IMR-90 (cell line): Measurements from ENCODE around the gene DIPK1B. TPM values are rescaled to one million over a fixed set of nuclear protein-coding genes. Genes with fewer than 3 reads are reported as not detected.

Experiments
- ATAC-seq: fragments of 200-7000 bp; cut with Tn5 transposase; 2 replicates; pipeline ENCODE4 v1.9.1; 2020; ENCODE audit warnings: low read depth, mild to moderate bottlenecking, moderate library complexity
- BruUV-seq: library from RNA; stranded (reverse); fragments of 400-500 nt; replicated peaks from 2 replicates; lab custom pipeline; 2021; lab: Mats Ljungman, UMichigan
- CTCF ChIA-PET: fragments of 300-600 bp; formaldehyde crosslinking; extraction: SDS; loops from one replicate; lab custom pipeline; 2021; ENCODE audit warnings: antibody characterized with exemption; lab: Yijun Ruan, JAX
- POLR2A ChIA-PET: fragments of 300-600 bp; sonication (Branson Sonifier 250); formaldehyde crosslinking; loops from one replicate; lab custom pipeline; 2022; ENCODE audit warnings: antibody characterized with exemption; ENCODE audit not compliant: unreplicated experiment; lab: Charles Lee
- DNase-seq: peaks from one replicate; pipeline ENCODE4 v3.0.0; 2013
- H2AFZ ChIP-seq: replicated peaks from 2 replicates; pipeline ENCODE3; 2013; ENCODE audit warnings: low read length, mild to moderate bottlenecking; ENCODE audit not compliant: poor library complexity
- H2AK5ac ChIP-seq: 2 replicates; pipeline ENCODE4 v1.6.1; 2013; ENCODE audit warnings: low read depth, low read length, inconsistent platforms
- H2AK9ac ChIP-seq: replicated peaks from 2 replicates; pipeline ENCODE3; 2013; ENCODE audit warnings: mild to moderate bottlenecking, low read depth, low read length, moderate library complexity; ENCODE audit not compliant: poor library complexity
- H2BK120ac ChIP-seq: 2 replicates; pipeline ENCODE4 v1.6.1; 2013; ENCODE audit warnings: low read depth, low read length, inconsistent platforms
- H2BK15ac ChIP-seq: 3 replicates; pipeline ENCODE4 v1.6.1; 2013; ENCODE audit warnings: low read depth, low read length, inconsistent platforms
- H2BK20ac ChIP-seq: 2 replicates; pipeline ENCODE4 v1.6.1; 2013; ENCODE audit warnings: low read depth, mild to moderate bottlenecking, inconsistent platforms, low read length, moderate library complexity
- H2BK5ac ChIP-seq: 2 replicates; pipeline ENCODE4 v1.6.1; 2013; ENCODE audit warnings: mild to moderate bottlenecking, low read depth, low read length, inconsistent platforms; ENCODE audit not compliant: poor library complexity, severe bottlenecking
- H3K14ac ChIP-seq: replicated peaks from 2 replicates; pipeline ENCODE4 v1.6.1; 2013; ENCODE audit warnings: low read depth, low read length, inconsistent platforms
- H3K18ac ChIP-seq: 2 replicates; pipeline ENCODE4 v1.6.1; 2013; ENCODE audit warnings: low read depth, low read length, control low read depth
- H3K23ac ChIP-seq: 2 replicates; pipeline ENCODE4 v1.6.1; 2013; ENCODE audit warnings: low read depth, low read length, inconsistent platforms
- H3K27ac ChIP-seq: 2 replicates; pipeline ENCODE4 v1.5.1; 2013; ENCODE audit warnings: mild to moderate bottlenecking, control low read depth, low read length; ENCODE audit not compliant: insufficient read depth
- H3K27me3 ChIP-seq: 2 replicates; pipeline ENCODE4 v1.6.1; 2013; ENCODE audit warnings: low read length; ENCODE audit not compliant: control insufficient read depth, insufficient read depth
- H3K36me3 ChIP-seq: 2 replicates; pipeline ENCODE4 v1.6.1; 2013; ENCODE audit warnings: low read length, mixed read lengths; ENCODE audit not compliant: control insufficient read depth, insufficient read depth
- H3K4ac ChIP-seq: 2 replicates; pipeline ENCODE4 v1.6.1; 2013; ENCODE audit warnings: low read depth, low read length, inconsistent platforms
- H3K4me1 ChIP-seq: 2 replicates; pipeline ENCODE4 v1.6.1; 2013; ENCODE audit warnings: low read length, mixed read lengths; ENCODE audit not compliant: control insufficient read depth, insufficient read depth
- H3K4me2 ChIP-seq: 2 replicates; pipeline ENCODE4 v1.6.1; 2013; ENCODE audit warnings: low read depth, mild to moderate bottlenecking, control low read depth, low read length, moderate library complexity
- H3K4me3 ChIP-seq: 2 replicates; pipeline ENCODE4 v1.5.1; 2013; ENCODE audit warnings: low read depth, mild to moderate bottlenecking, control low read depth, low read length, moderate library complexity; ENCODE audit not compliant: insufficient read depth
- H3K56ac ChIP-seq: 2 replicates; pipeline ENCODE4 v1.6.1; 2013; ENCODE audit warnings: low read length, inconsistent platforms; ENCODE audit not compliant: insufficient read depth; ENCODE audit errors: extremely low read depth
- H3K79me1 ChIP-seq, 2 experiments: 2 replicates each; pipeline ENCODE4 v1.6.1; 2013; ENCODE audit warnings: low read length in 2 of 2, inconsistent platforms in 1 of 2, low read depth in 1 of 2
- H3K9ac ChIP-seq: 2 replicates; pipeline ENCODE4 v1.6.1; 2013; ENCODE audit warnings: low read depth, low read length, control low read depth
- H3K9me1 ChIP-seq: 2 replicates; pipeline ENCODE4 v1.6.1; 2013; ENCODE audit warnings: low read length, inconsistent platforms; ENCODE audit not compliant: insufficient read depth
- H3K9me3 ChIP-seq: 2 replicates; pipeline ENCODE4 v1.6.1; 2013; ENCODE audit warnings: low read length; ENCODE audit not compliant: control insufficient read depth, insufficient read depth
- H4K20me1 ChIP-seq: 2 replicates; pipeline ENCODE4 v1.6.1; 2013; ENCODE audit warnings: low read length, inconsistent platforms; ENCODE audit not compliant: insufficient read depth
- H4K5ac ChIP-seq: 2 replicates; pipeline ENCODE4 v1.6.1; 2013; ENCODE audit warnings: mild to moderate bottlenecking, low read depth, low read length, control low read depth
- H4K8ac ChIP-seq, 2 experiments: 2 replicates each; pipeline ENCODE4 v1.6.1; 2013; ENCODE audit warnings: low read depth in 2 of 2, low read length in 2 of 2, control low read depth in 1 of 2, inconsistent platforms in 1 of 2
- H4K91ac ChIP-seq: 2 replicates; pipeline ENCODE4 v1.6.1; 2013; ENCODE audit warnings: low read depth, low read length, inconsistent platforms; ENCODE audit not compliant: insufficient read depth
- BHLHE40 ChIP-seq: fragments of 150-350 bp; IDR thresholded peaks from 2 replicates; pipeline ENCODE4 v1.6.1; 2016; ENCODE audit warnings: mild to moderate bottlenecking, low read depth, low read length
- CHD1 ChIP-seq: IDR thresholded peaks from 2 replicates; pipeline ENCODE4 v1.6.1; 2012; ENCODE audit warnings: low read depth, low read length, improper control_type of control experiment
- MXI1 ChIP-seq: IDR thresholded peaks from 2 replicates; pipeline ENCODE4 v1.6.1; 2012; ENCODE audit warnings: low read depth, mild to moderate bottlenecking, low read length, moderate library complexity, borderline replicate concordance
- RAD21 ChIP-seq: IDR thresholded peaks from 2 replicates; pipeline ENCODE4 v1.6.1; 2012; ENCODE audit warnings: low read length, improper control_type of control experiment
- RFX5 ChIP-seq: IDR thresholded peaks from 2 replicates; pipeline ENCODE4 v1.8.0; 2012; ENCODE audit warnings: low read depth, mild to moderate bottlenecking, low read length, moderate library complexity
- SMC3 ChIP-seq: fragments of 150-350 bp; IDR thresholded peaks from 2 replicates; pipeline ENCODE4 v1.6.1; 2016; ENCODE audit warnings: low read depth, mild to moderate bottlenecking, antibody characterized with exemption, low read length, moderate library complexity
- WGBS, 2 experiments: methylation state at CpG; one replicate each; pipeline versions ENCODE4 v1.1.5 to v1.1.7; 2013; ENCODE audit warnings: missing lambda C conversion rate in 2 of 2; ENCODE audit not compliant: insufficient read length in 1 of 2; ENCODE audit errors: extremely low coverage in 2 of 2; 5-methylcytosine and 5-hydroxymethylcytosine counted together
- dilution Hi-C: fragments of 300-500 bp; cut with HindIII; formaldehyde crosslinking; loops from one replicate; pipeline ENCODE4 v1.14.3; 2018; ENCODE audit warnings: low sequenced_read_pairs; ENCODE audit not compliant: unreplicated experiment
- in situ Hi-C: fragments of 300-500 bp; cut with MboI; formaldehyde crosslinking; loops from 3 replicates; pipeline ENCODE4 v1.14.3; 2019; ENCODE audit warnings: low sequenced_read_pairs, inconsistent platforms, mixed read lengths
- intact Hi-C: fragments of 100-400 bp; cut with micrococcal nuclease; formaldehyde crosslinking; loops from 2 replicates; pipeline ENCODE4 v1.10.0; 2022
- polyA plus RNA-seq, 3 experiments: library from polyadenylated mRNA; depleted of rRNA; stranded (reverse); fragments of >200 nt; gene quantifications; 2 replicates each; pipeline ENCODE4 v1.2.3, GENCODE V29; 2012; ENCODE audit warnings: low replicate concordance in 1 of 3
- total RNA-seq: library from RNA; depleted of rRNA; stranded (reverse); fragments of >200 nt; gene quantifications from 2 replicates; pipeline ENCODE4 v1.2.3, GENCODE V29; 2012

DIPK1B gene
- total and polyA plus RNA-seq, 2 of the 4 experiments (the other 2 are of a cell fraction): 3.4 to 7.1 TPM

- TF ChIP-seq BHLHE40 (no peak), RAD21 (no peak), RFX5 (no peak), SMC3 (no peak), MXI1 (no peak), CHD1 (no peak)
These were observed 10.0 kb downstream of the DIPK1B start (continued) for GRCh38 chr9:136722093-136722968.

- no TSS peak for BruUV-seq
- in situ Hi-C loops: no loop called here
These were observed 10.6 kb downstream of the DIPK1B start for GRCh38 chr9:136722969-136723356.

More at GRCh38 chr9:136722969-136723356, 10.6 kb downstream of the DIPK1B start:
- H3K27me3 ChIP-seq: no peaks in the 10 kb centered on the region
- no peak overlapping the region for H3K9ac ChIP-seq
- no peak overlapping the region for H3K56ac ChIP-seq
- H2AK5ac ChIP-seq: no peak overlapping the region
- no peak overlapping the region for H4K8ac ChIP-seq
- H3K4ac ChIP-seq: no peak overlapping the region
- no peak overlapping the region for H4K91ac ChIP-seq
- 89% methylated on average over 18 of the region's 24 CpGs; no CpG with 5 or more reads in 1 of the 2 experiments for WGBS, 2 experiments
- no peak overlapping the region for H3K4me2 ChIP-seq
- no peak for DNase-seq
- H3K18ac ChIP-seq: no peak overlapping the region
- H2BK15ac ChIP-seq: no peak overlapping the region
- H4K20me1 ChIP-seq: peaks cover 81% of the 10 kb centered on the region
- H3K36me3 ChIP-seq: peaks cover 51% of the 10 kb centered on the region
- H3K4me3 ChIP-seq: no peak overlapping the region
- no peak overlapping the region for H2AK9ac ChIP-seq
- ChIA-PET CTCF (no interaction called here), POLR2A (no interaction called here)
- peaks cover 11 to 51% of the 10 kb centered on the region in 2 experiments for H3K79me1 ChIP-seq
- no peak overlapping the region for H3K23ac ChIP-seq
- peaks cover 19% of the 10 kb centered on the region for H3K9me1 ChIP-seq
- no peak overlapping the region for H2BK120ac ChIP-seq
- dilution Hi-C loops: no loop called here
- H3K4me1 ChIP-seq: peaks cover 21% of the 10 kb centered on the region
- no peak overlapping the region for H4K5ac ChIP-seq
- intact Hi-C loops: no loop called here
- TF ChIP-seq BHLHE40: no peak
- TF ChIP-seq CHD1: no peak
- ATAC-seq: no peak
- H2AFZ ChIP-seq: no peak overlapping the region
- no peak overlapping the region for H2BK5ac ChIP-seq
- no peaks in the 10 kb centered on the region for H3K9me3 ChIP-seq
- H3K14ac ChIP-seq: no peak overlapping the region
- H3K27ac ChIP-seq: no peak overlapping the region
- no peak overlapping the region for H2BK20ac ChIP-seq
